Muscle of back (tissue), 11 donors: ENCODE results near the gene CCDC74A. TPM values are rescaled to one million over a fixed set of nuclear protein-coding genes. Genes with fewer than 3 reads are reported as not detected.
"Not testable (repeated sequence)": the region's sequence is repeated elsewhere in the genome, so short reads cannot be mapped to it uniquely, and the experiment has no call there.

ENCODE experiments used
- DNase-seq, 3 donors: peaks; one replicate each; pipeline versions ENCODE4 v3.0.0 to v3.0.0-alpha.2; 2013
- polyA plus RNA-seq, 10 donors: library from polyadenylated mRNA; unstranded; fragments of 120-200 nt; gene quantifications; one replicate each; pipeline ENCODE4 v1.2.1, GENCODE V29; 2013; ENCODE audit not compliant: insufficient read length in 10 of 10

Gene CCDC74A
- polyA plus RNA-seq, 10 donors, result 1.2 to 3.3 (median 1.9) TPM

GRCh38 chr2:131556998-131557397 is 29.3 kb downstream of the CCDC74A start:
- DNase-seq, result no peak

DNA sequence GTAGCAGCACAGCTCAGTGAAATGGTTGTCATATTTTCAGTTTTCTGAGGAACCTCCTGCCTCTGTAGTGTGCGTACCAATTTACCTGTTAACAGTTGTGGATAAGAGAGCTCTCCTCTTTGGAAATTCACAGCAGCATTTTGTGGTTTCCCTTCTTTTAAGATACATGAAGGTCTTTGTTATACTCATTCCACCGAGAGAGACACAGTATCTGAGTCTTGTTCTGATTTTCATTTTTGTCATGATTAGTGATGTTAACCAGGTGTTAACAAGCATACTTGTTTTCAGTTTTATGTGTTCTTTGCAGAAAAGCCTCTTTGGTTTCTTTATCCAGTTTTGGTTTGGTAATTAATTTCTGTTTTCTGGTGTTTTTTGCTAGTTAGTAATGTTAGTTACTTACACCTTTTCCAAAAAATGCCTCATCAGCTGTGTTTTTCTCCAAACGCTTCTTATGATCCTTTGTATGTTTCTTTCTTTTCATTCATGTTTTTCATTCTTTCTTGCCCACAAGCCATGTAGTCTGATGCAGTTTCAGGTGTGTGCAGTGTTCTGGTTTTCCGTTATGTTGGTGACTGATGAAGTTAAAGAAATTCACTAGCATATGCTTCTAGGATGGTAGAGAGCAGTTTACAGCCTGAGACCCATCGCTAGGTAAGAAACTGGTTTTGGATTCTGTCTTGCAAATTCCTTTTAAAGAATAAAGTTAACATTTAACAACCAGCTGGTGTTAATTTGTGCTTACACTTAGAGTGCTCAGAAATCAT is 30.1 kb downstream of the CCDC74A start:
- no peak for DNase-seq

- DNase-seq, result no peak
Observed at GRCh38 chr2:131566371-131566770, 38.7 kb downstream of the CCDC74A start.

DNA sequence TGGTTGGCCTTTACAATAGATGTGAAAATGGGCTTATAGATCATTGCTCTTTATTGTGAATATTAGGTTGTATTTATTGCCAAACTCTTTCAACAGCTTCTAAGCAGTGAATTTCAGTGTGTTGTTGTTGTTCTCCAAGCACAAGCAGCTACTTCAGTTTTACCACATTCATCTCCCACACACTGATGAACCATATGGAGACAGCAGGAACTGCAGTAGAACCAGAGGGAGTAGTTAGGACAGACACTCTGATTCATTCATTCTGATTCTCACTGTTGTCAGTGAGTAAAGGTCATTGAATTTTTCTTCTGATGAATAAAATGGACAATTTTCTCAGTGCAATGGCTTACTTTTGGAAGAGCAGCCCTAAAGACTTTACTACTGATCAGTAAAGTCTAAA is 40.2 kb downstream of the CCDC74A start:
- no peak for DNase-seq

GRCh38 chr2:131568401-131568800 is 40.7 kb downstream of the CCDC74A start:
- not testable (repeated sequence) for DNase-seq

DNA sequence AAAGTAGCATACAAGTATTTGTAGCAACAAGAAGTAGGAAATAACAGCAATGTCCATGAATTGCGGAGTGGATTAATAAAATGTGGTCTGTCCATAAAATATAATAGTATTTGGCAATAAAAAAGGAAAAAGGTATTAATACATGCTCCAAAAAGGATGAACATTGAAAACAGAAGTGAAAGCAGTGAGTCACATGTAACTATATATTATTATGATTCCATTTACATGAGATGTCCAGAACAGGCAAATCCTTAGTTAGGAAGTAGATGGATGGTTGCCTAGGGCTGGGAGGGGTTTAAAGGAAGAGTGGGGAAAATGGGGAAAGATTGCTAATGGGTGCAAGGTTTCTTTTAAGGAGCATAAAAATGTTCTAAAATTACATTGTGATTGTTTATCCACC is 44.5 kb downstream of the CCDC74A start:
- DNase-seq, result no peak

GRCh38 chr2:131577812-131578211 is 50.1 kb downstream of the CCDC74A start:
- no peak for DNase-seq

DNA sequence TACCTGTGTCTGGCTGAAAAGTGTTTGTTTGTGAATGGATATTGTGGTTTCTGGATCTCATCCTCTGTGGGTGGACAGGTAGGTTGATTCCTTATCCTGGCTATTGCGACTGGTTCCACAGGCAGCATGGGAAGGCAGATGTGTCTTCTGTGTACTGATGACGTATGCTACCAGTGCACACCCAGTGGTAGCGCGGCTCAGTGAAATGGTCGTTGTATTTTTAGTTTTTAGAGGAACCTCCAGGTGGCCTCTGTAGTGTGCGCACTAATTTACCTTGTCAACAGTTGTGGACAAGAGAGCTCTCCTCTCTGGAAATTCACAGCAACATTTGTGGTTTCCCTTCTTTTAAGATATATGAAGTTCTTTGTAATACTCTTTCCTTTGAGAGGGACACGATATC is 52.5 kb downstream of the CCDC74A start:
- no peak for DNase-seq

Other genes starting within 250 kb of the CCDC74A start
- gene RAB6D, start 163.7 kb upstream of the CCDC74A start, polyA plus RNA-seq, result 1 to 10 TPM; 1.1 to 2.3 (median 1.5) TPM
- 1 to 10 TPM in 2 of 10 donors, under 1 TPM in 7, not detected in 1; 0.26 to 1.3 (median 0.80) TPM for gene TUBA3D, start 51.8 kb upstream of the CCDC74A start, polyA plus RNA-seq
- gene MZT2A, start 35.5 kb upstream of the CCDC74A start, polyA plus RNA-seq, result 10 to 100 TPM; 27.4 to 69.0 (median 40.7) TPM